ENCODE results near the gene CHD1L. TPM values are rescaled to one million over a fixed set of nuclear protein-coding genes. Genes with fewer than 3 reads are reported as not detected.

The CHD1L gene
- total and polyA plus RNA-seq, 2 of the 13 experiments (the other 11 are each of a cell fraction or from before 2014, with no cell fraction given), result 74.3 to 111 TPM

DNA sequence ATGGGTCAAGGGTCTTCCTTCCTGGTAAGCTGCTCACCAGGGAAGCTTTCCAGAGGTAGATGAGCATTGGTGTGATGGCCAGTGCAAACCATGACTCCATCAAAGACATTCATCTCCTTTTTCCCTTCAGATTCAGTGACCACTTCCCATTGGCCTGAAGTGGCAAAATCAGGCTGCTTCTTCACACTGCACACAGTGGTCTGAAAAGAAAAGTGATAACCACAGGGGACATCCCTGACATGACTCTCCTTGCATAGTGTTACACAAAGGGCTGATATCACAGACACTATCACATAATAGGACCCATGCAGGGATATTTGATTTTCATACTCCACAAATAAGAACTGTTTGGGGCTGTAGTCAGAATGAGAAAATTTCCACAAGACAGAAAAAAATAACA is 29.2 kb upstream of the CHD1L start:
- Histone ChIP-seq H3K4me1 (ENCODE audit: insufficient read depth, low read length) (peaks cover 97% of the 10 kb centered on the region), H3K9me3 (ENCODE audit: low read length) (no peaks in the 10 kb centered on the region), H4K20me1 (ENCODE audit: insufficient read depth, low read length) (no peaks in the 10 kb centered on the region), H3K27ac (ENCODE audit: extremely low read length, insufficient read depth, low read length) (peak overlapping the region; percentile 75), H3K4me3 (replicated peaks in 1 of 3; ENCODE audit: insufficient read depth in 1 of 3, low read depth in 2 of 3, low read length in 3 of 3) (no peak overlapping the region), H3K36me3 (replicated peaks in 1 of 2; ENCODE audit: control insufficient read depth in 1 of 2, insufficient read depth in 2 of 2, low read length in 2 of 2) (peaks cover 9 to 34% of the 10 kb centered on the region in 2 experiments), H3K27me3 (ENCODE audit: control insufficient read depth in 1 of 2, insufficient read depth in 2 of 2, low read length in 2 of 2) (no peaks in the 10 kb centered on the region), H2AFZ (ENCODE audit: low read length) (no peak overlapping the region), H3K9ac (ENCODE audit: insufficient read depth, low read depth, low read length) (no peak overlapping the region), H3K4me2 (ENCODE audit: low read depth, low read length) (peak overlapping the region; percentile 46), H3K79me2 (ENCODE audit: insufficient read depth, low read length) (peaks cover 23% of the 10 kb centered on the region)
- intact Hi-C loops (cut with micrococcal nuclease; ENCODE audit: unreplicated experiment), result no loop called here
- TF ChIP-seq ERF (CRISPR knock-in tag; IDR thresholded peaks at IDR 0.05) (0 out of 2 replicates have a peak, but pooled peaks have one; percentile 19), RARA (CRISPR knock-in tag; IDR thresholded peaks at IDR 0.05) (0 out of 2 replicates have a peak, but pooled peaks have one; percentile 21), CHD2 (IDR thresholded peaks at IDR 0.05; ENCODE audit: low read depth, low read length) (no peak), BCL6 (CRISPR knock-in tag; IDR thresholded peaks at IDR 0.05) (0 out of 2 replicates have a peak, but pooled peaks have one; percentile 32), ZSCAN25 (CRISPR knock-in tag; IDR thresholded peaks at IDR 0.05) (0 out of 2 replicates have a peak, but pooled peaks have one; percentile 25), POLR2AphosphoS5 (IDR thresholded peaks at IDR 0.05; ENCODE audit: low read depth, low read length) (peak; percentile 36; the same call in 1 of the 2 replicates), POLR2A (IDR thresholded peaks at IDR 0.05; ENCODE audit: insufficient read depth in 1 of 2, low read depth in 2 of 2, low read length in 2 of 2) (peak in 1 of 2 experiments; percentile 18; a peak in 1 of 4 replicates), POLR2G (IDR thresholded peaks at IDR 0.05; ENCODE audit: low read depth, low read length) (peak; percentile 60; the same call in 1 of the 2 replicates), RBM22 (optimal IDR thresholded peaks at IDR 0.05; ENCODE audit: low read length) (peak; percentile 77), ZNF326 (CRISPR knock-in tag; IDR thresholded peaks at IDR 0.05; ENCODE audit: borderline replicate concordance) (no peak), SSRP1 (CRISPR knock-in tag; IDR thresholded peaks at IDR 0.05) (peak; percentile 82; the same call in 1 of the 2 replicates)
- ChIA-PET POLR2A (interaction anchor here (1.4 to 7.6 kb wide), 4 partner anchors 11 to 40 kb away, joined by 5 to 101 read pairs (median 15); partner anchors contain the start of genes FMO5 and PRKAB2), CTCF (ENCODE audit: low intra/inter-chr PET ratio, low total read pairs) (no interaction called here)
- FAIRE-seq (no peak), DNase-seq (ENCODE audit: low spot score) (no peak), ATAC-seq (no peak)
- in situ Hi-C loops (cut with HindIII; ENCODE audit: extremely low pct_ligation_motif_present, low pct_unique_long_range_greater_than_20kb), result no loop called here
- BruUV-seq (replicated peaks), result no TSS peak
